Panc1 (cell line): ENCODE results near the gene RABL3.

ENCODE experiments used
- CTCF ChIP-seq: fragments of 450-650 bp; IDR thresholded peaks from 2 replicates; pipeline ENCODE4 v1.5.1; 2017; ENCODE audit warnings: mild to moderate bottlenecking
- POLR2AphosphoS5 ChIP-seq: IDR thresholded peaks from 2 replicates; pipeline ENCODE4 v1.6.1; 2012; ENCODE audit warnings: mild to moderate bottlenecking, low read depth, low read length, moderate library complexity
- REST ChIP-seq, 2 experiments: IDR thresholded peaks; 2 replicates each; pipeline ENCODE4 v1.6.1; 2011 to 2012; ENCODE audit warnings: low read depth in 2 of 2, control low read depth in 1 of 2, low read length in 1 of 2, mild to moderate bottlenecking in 1 of 2, moderate library complexity in 1 of 2; ENCODE audit not compliant: insufficient read depth in 1 of 2
- SIN3A ChIP-seq: IDR thresholded peaks from 2 replicates; pipeline ENCODE4 v1.6.1; 2012; ENCODE audit warnings: low read depth, mild to moderate bottlenecking, low read length, moderate library complexity, borderline replicate concordance; ENCODE audit not compliant: insufficient read depth
- TCF7L2 ChIP-seq: IDR thresholded peaks from 2 replicates; pipeline ENCODE4 v1.6.1; 2011; ENCODE audit warnings: mild to moderate bottlenecking, low read depth, low read length, inconsistent platforms

- no peak for TF ChIP-seq CTCF
- TF ChIP-seq REST (IDR thresholded peaks at IDR 0.05; ENCODE audit: insufficient read depth in 1 of 2, low read depth in 2 of 2, low read length in 1 of 2) = no peak
- no peak for TF ChIP-seq TCF7L2
- TF ChIP-seq POLR2AphosphoS5 = no peak
- TF ChIP-seq SIN3A = no peak
Observed at GRCh38 chr3:120670576-120670975, 71.7 kb downstream of the RABL3 start.
